Measurements from ENCODE around the gene HRH3.

GRCh38 chr20:62212299-62212698 is 7.8 kb downstream of the HRH3 start:
- TF ChIP-seq CTCF (IDR thresholded peaks at IDR 0.05) = no peak
- TF ChIP-seq POLR2A (IDR thresholded peaks at IDR 0.05) = no peak

Data from esophagus squamous epithelium (tissue), 4 donors.